Adrenal gland (tissue), 5 donors: ENCODE measurements around the gene MED27.

Experiments used
- CTCF ChIP-seq, 6 experiments: fragments of 450-650 bp in 4 of 6; fragments of 200-600 bp in 2 of 6; sonication (generic) in 1 of 6; IDR thresholded peaks; 1 replicate in 5 of 6; 2 replicates in 1 of 6; pipeline versions ENCODE4 v1.5.1 to v1.8.0; 2016 to 2021; ENCODE audit warnings: antibody characterized with exemption in 6 of 6, mild to moderate bottlenecking in 2 of 6, moderate library complexity in 1 of 6
- POLR2A ChIP-seq, 2 donors: fragments of 450-650 bp; IDR thresholded peaks; one replicate each; pipeline ENCODE4 v1.6.1; 2017; ENCODE audit warnings: antibody characterized with exemption in 2 of 2, mild to moderate bottlenecking in 2 of 2, moderate library complexity in 1 of 2
- donor health status: DM: no; HTN: no; CAD: no.

GRCh38 chr9:131873335-131873734 is 206.3 kb downstream of the MED27 start:
- TF ChIP-seq POLR2A (IDR thresholded peaks at IDR 0.05) (no peak), CTCF (IDR thresholded peaks at IDR 0.05) (no peak)
